NCI-H2107 (cell line): Measurements from ENCODE around the gene SND1.

ENCODE experiments used
- DNase-seq: peaks from one replicate; lab custom pipeline; 2025; lab: John Stamatoyannopoulos, UW

The SND1 gene

GRCh38 chr7:128136215-128136597 lies 484.2 kb downstream of the SND1 start:
- DNase-seq = no peak

GRCh38 chr7:128137181-128137580 lies 485.2 kb downstream of the SND1 start:
- DNase-seq = no peak

- no peak for DNase-seq
Observed at GRCh38 chr7:128139406-128139805, 487.4 kb downstream of the SND1 start.

GRCh38 chr7:128141683-128142195 lies 489.7 kb downstream of the SND1 start:
- DNase-seq = no peak
